IMR-90 (cell line): ENCODE data around the gene WFDC5. TPM values are rescaled to one million over a fixed set of nuclear protein-coding genes. Genes with fewer than 3 reads are reported as not detected.

Experiments
- ATAC-seq: fragments of 200-7000 bp; cut with Tn5 transposase; 2 replicates; pipeline ENCODE4 v1.9.1; 2020; ENCODE audit warnings: low read depth, mild to moderate bottlenecking, moderate library complexity
- BruUV-seq: library from RNA; stranded (reverse); fragments of 400-500 nt; replicated peaks from 2 replicates; lab custom pipeline; 2021; lab: Mats Ljungman, UMichigan
- CTCF ChIA-PET: fragments of 300-600 bp; formaldehyde crosslinking; extraction: SDS; loops from one replicate; lab custom pipeline; 2021; ENCODE audit warnings: antibody characterized with exemption; lab: Yijun Ruan, JAX
- POLR2A ChIA-PET: fragments of 300-600 bp; sonication (Branson Sonifier 250); formaldehyde crosslinking; loops from one replicate; lab custom pipeline; 2022; ENCODE audit warnings: antibody characterized with exemption; ENCODE audit not compliant: unreplicated experiment; lab: Charles Lee
- DNase-seq: peaks from one replicate; pipeline ENCODE4 v3.0.0; 2013
- H2AFZ ChIP-seq: replicated peaks from 2 replicates; pipeline ENCODE3; 2013; ENCODE audit warnings: low read length, mild to moderate bottlenecking; ENCODE audit not compliant: poor library complexity
- H2AK5ac ChIP-seq: 2 replicates; pipeline ENCODE4 v1.6.1; 2013; ENCODE audit warnings: low read depth, low read length, inconsistent platforms
- H2AK9ac ChIP-seq: replicated peaks from 2 replicates; pipeline ENCODE3; 2013; ENCODE audit warnings: mild to moderate bottlenecking, low read depth, low read length, moderate library complexity; ENCODE audit not compliant: poor library complexity
- H2BK120ac ChIP-seq: 2 replicates; pipeline ENCODE4 v1.6.1; 2013; ENCODE audit warnings: low read depth, low read length, inconsistent platforms
- H2BK15ac ChIP-seq: 3 replicates; pipeline ENCODE4 v1.6.1; 2013; ENCODE audit warnings: low read depth, low read length, inconsistent platforms
- H2BK20ac ChIP-seq: 2 replicates; pipeline ENCODE4 v1.6.1; 2013; ENCODE audit warnings: low read depth, mild to moderate bottlenecking, inconsistent platforms, low read length, moderate library complexity
- H2BK5ac ChIP-seq: 2 replicates; pipeline ENCODE4 v1.6.1; 2013; ENCODE audit warnings: mild to moderate bottlenecking, low read depth, low read length, inconsistent platforms; ENCODE audit not compliant: poor library complexity, severe bottlenecking
- H3K14ac ChIP-seq: replicated peaks from 2 replicates; pipeline ENCODE4 v1.6.1; 2013; ENCODE audit warnings: low read depth, low read length, inconsistent platforms
- H3K18ac ChIP-seq: 2 replicates; pipeline ENCODE4 v1.6.1; 2013; ENCODE audit warnings: low read depth, low read length, control low read depth
- H3K23ac ChIP-seq: 2 replicates; pipeline ENCODE4 v1.6.1; 2013; ENCODE audit warnings: low read depth, low read length, inconsistent platforms
- H3K27ac ChIP-seq: 2 replicates; pipeline ENCODE4 v1.5.1; 2013; ENCODE audit warnings: mild to moderate bottlenecking, control low read depth, low read length; ENCODE audit not compliant: insufficient read depth
- H3K27me3 ChIP-seq: 2 replicates; pipeline ENCODE4 v1.6.1; 2013; ENCODE audit warnings: low read length; ENCODE audit not compliant: control insufficient read depth, insufficient read depth
- H3K36me3 ChIP-seq: 2 replicates; pipeline ENCODE4 v1.6.1; 2013; ENCODE audit warnings: low read length, mixed read lengths; ENCODE audit not compliant: control insufficient read depth, insufficient read depth
- H3K4ac ChIP-seq: 2 replicates; pipeline ENCODE4 v1.6.1; 2013; ENCODE audit warnings: low read depth, low read length, inconsistent platforms
- H3K4me1 ChIP-seq: 2 replicates; pipeline ENCODE4 v1.6.1; 2013; ENCODE audit warnings: low read length, mixed read lengths; ENCODE audit not compliant: control insufficient read depth, insufficient read depth
- H3K4me2 ChIP-seq: 2 replicates; pipeline ENCODE4 v1.6.1; 2013; ENCODE audit warnings: low read depth, mild to moderate bottlenecking, control low read depth, low read length, moderate library complexity
- H3K4me3 ChIP-seq: 2 replicates; pipeline ENCODE4 v1.5.1; 2013; ENCODE audit warnings: low read depth, mild to moderate bottlenecking, control low read depth, low read length, moderate library complexity; ENCODE audit not compliant: insufficient read depth
- H3K56ac ChIP-seq: 2 replicates; pipeline ENCODE4 v1.6.1; 2013; ENCODE audit warnings: low read length, inconsistent platforms; ENCODE audit not compliant: insufficient read depth; ENCODE audit errors: extremely low read depth
- H3K79me1 ChIP-seq, 2 experiments: 2 replicates each; pipeline ENCODE4 v1.6.1; 2013; ENCODE audit warnings: low read length in 2 of 2, inconsistent platforms in 1 of 2, low read depth in 1 of 2
- H3K9ac ChIP-seq: 2 replicates; pipeline ENCODE4 v1.6.1; 2013; ENCODE audit warnings: low read depth, low read length, control low read depth
- H3K9me1 ChIP-seq: 2 replicates; pipeline ENCODE4 v1.6.1; 2013; ENCODE audit warnings: low read length, inconsistent platforms; ENCODE audit not compliant: insufficient read depth
- H3K9me3 ChIP-seq: 2 replicates; pipeline ENCODE4 v1.6.1; 2013; ENCODE audit warnings: low read length; ENCODE audit not compliant: control insufficient read depth, insufficient read depth
- H4K20me1 ChIP-seq: 2 replicates; pipeline ENCODE4 v1.6.1; 2013; ENCODE audit warnings: low read length, inconsistent platforms; ENCODE audit not compliant: insufficient read depth
- H4K5ac ChIP-seq: 2 replicates; pipeline ENCODE4 v1.6.1; 2013; ENCODE audit warnings: mild to moderate bottlenecking, low read depth, low read length, control low read depth
- H4K8ac ChIP-seq, 2 experiments: 2 replicates each; pipeline ENCODE4 v1.6.1; 2013; ENCODE audit warnings: low read depth in 2 of 2, low read length in 2 of 2, control low read depth in 1 of 2, inconsistent platforms in 1 of 2
- H4K91ac ChIP-seq: 2 replicates; pipeline ENCODE4 v1.6.1; 2013; ENCODE audit warnings: low read depth, low read length, inconsistent platforms; ENCODE audit not compliant: insufficient read depth
- CEBPB ChIP-seq: IDR thresholded peaks from 2 replicates; pipeline ENCODE4 v1.6.1; 2012; ENCODE audit warnings: low read depth, low read length, improper control_type of control experiment
- dilution Hi-C: fragments of 300-500 bp; cut with HindIII; formaldehyde crosslinking; loops from one replicate; pipeline ENCODE4 v1.14.3; 2018; ENCODE audit warnings: low sequenced_read_pairs; ENCODE audit not compliant: unreplicated experiment
- in situ Hi-C: fragments of 300-500 bp; cut with MboI; formaldehyde crosslinking; loops from 3 replicates; pipeline ENCODE4 v1.14.3; 2019; ENCODE audit warnings: low sequenced_read_pairs, inconsistent platforms, mixed read lengths
- intact Hi-C: fragments of 100-400 bp; cut with micrococcal nuclease; formaldehyde crosslinking; loops from 2 replicates; pipeline ENCODE4 v1.10.0; 2022
- polyA plus RNA-seq, 3 experiments: library from polyadenylated mRNA; depleted of rRNA; stranded (reverse); fragments of >200 nt; gene quantifications; 2 replicates each; pipeline ENCODE4 v1.2.3, GENCODE V29; 2012; ENCODE audit warnings: low replicate concordance in 1 of 3
- total RNA-seq: library from RNA; depleted of rRNA; stranded (reverse); fragments of >200 nt; gene quantifications from 2 replicates; pipeline ENCODE4 v1.2.3, GENCODE V29; 2012

Gene WFDC5
- total and polyA plus RNA-seq, 2 of the 4 experiments (the other 2 are of a cell fraction): not detected

GRCh38 chr20:45112754-45113153 lies 2.2 kb downstream of the WFDC5 start:
- POLR2A ChIA-PET: no interaction called here
- H2BK5ac ChIP-seq: no peak overlapping the region
- H3K27ac ChIP-seq: no peak overlapping the region
- H3K4me2 ChIP-seq: no peak overlapping the region
- H2AK5ac ChIP-seq: no peak overlapping the region
- H2AK9ac ChIP-seq: no peak overlapping the region
- H3K14ac ChIP-seq: no peak overlapping the region
- no peak overlapping the region for H2BK15ac ChIP-seq
- no peak overlapping the region for H3K4me3 ChIP-seq
- BruUV-seq: no TSS peak
- no peak overlapping the region for H3K18ac ChIP-seq
- in situ Hi-C loops (loop anchor here (25.0 kb wide), 1 partner anchor 175 kb away; no protein-coding TSS in a partner anchor), intact Hi-C loops (loop anchor here (1.0 kb wide), 1 partner anchor 68 kb away; no protein-coding TSS in a partner anchor), dilution Hi-C loops (no loop called here)
- no peak overlapping the region for H3K4ac ChIP-seq
- H3K4me1 ChIP-seq: no peaks in the 10 kb centered on the region
- ATAC-seq (no peak), DNase-seq (no peak)
- CTCF ChIA-PET: interaction anchor here (0.6 to 2.0 kb wide), 6 partner anchors 16 to 100 kb away, joined by 3 to 13 read pairs (median 4); no protein-coding TSS in a partner anchor
- no peak overlapping the region for H3K56ac ChIP-seq
- TF ChIP-seq CEBPB: no peak
- no peak overlapping the region for H4K5ac ChIP-seq
- H4K91ac ChIP-seq: no peak overlapping the region
- H4K20me1 ChIP-seq: no peaks in the 10 kb centered on the region
- no peaks in the 10 kb centered on the region for H3K36me3 ChIP-seq
- no peaks in the 10 kb centered on the region for H3K9me1 ChIP-seq
- H4K8ac ChIP-seq: no peak overlapping the region
- H3K9ac ChIP-seq: no peak overlapping the region
- H2BK20ac ChIP-seq: no peak overlapping the region
- no peaks in the 10 kb centered on the region for H3K9me3 ChIP-seq
- no peak overlapping the region for H2AFZ ChIP-seq
- no peak overlapping the region for H3K23ac ChIP-seq
- H2BK120ac ChIP-seq: no peak overlapping the region
- peaks cover 38% of the 10 kb centered on the region for H3K27me3 ChIP-seq
- H3K79me1 ChIP-seq: no peaks in the 10 kb centered on the region
